GM10266 (cell line): ENCODE data around the gene CENPB.
"Not testable (repeated sequence)": the region's sequence is repeated elsewhere in the genome, so short reads cannot be mapped to it uniquely, and the experiment has no call there.

ENCODE experiments used
- DNase-seq: peaks from one replicate; pipeline ENCODE4 v3.0.0; 2012; ENCODE audit errors: extremely low spot score
- CTCF ChIP-seq: IDR thresholded peaks from 2 replicates; pipeline ENCODE4 v1.5.1; 2012; ENCODE audit warnings: mild to moderate bottlenecking, low read depth; ENCODE audit not compliant: control insufficient read depth, insufficient read depth; ENCODE audit errors: missing control alignments

The CENPB gene

DNA sequence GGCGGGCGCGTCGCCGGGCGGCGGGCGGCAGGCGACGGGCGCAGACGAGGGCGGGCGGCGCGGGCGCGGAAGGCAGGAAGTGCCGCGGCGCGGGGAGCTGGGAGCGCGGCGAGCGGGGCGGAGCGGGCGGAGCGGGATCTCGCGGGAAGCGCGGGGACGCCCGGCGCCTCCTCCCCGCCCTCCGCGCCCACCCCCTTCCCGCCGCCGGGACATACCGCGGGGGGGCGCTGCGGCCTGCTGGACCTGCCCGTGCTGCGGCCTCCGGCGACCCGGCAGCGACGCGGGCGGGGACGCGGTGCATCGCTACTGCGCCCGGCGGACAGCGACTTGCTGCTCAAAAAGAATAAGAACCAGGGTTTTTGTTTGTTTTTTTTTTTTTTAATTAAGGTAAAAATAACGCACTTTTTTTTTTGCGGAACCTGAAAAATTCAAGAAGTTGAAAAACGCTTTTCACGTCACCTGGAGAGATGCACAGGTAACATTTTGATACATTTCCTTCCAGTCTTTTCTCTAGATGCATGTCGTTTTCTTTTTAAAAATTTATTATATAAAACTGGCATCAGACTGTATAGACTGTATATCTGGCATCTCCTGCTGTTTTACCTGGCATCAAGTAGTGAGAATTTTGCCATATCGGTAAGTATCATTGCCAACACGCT is at the start of gene CENPB:
CENPB (minus strand) TSS at position 76 of the 659 bp plus-strand sequence. CDS start 257 bp downstream, outside the sequence.
- TF ChIP-seq CTCF, result peak; percentile 75
- DNase-seq, result peak; percentile 99

DNA sequence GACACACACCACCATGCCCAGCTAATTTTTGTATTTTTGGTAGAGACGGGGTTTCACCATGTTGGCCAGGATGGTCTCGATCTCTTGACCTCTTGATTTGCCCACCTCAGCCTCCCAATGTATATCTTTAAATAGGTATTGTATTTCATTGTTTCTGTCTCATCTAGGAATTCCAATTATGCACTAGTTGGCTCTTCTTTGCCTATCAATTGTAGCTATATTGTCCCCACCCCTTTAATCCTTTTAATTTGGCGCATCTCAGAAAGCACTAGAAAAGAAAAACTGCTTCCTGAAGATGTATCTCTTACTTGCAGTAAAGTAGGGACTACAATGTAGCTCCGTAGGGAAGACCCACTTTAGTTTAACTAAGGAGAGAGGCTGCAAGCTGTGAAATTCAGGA is 49.6 kb upstream of the CENPB start:
- no peak for DNase-seq
- TF ChIP-seq CTCF, result no peak

DNA sequence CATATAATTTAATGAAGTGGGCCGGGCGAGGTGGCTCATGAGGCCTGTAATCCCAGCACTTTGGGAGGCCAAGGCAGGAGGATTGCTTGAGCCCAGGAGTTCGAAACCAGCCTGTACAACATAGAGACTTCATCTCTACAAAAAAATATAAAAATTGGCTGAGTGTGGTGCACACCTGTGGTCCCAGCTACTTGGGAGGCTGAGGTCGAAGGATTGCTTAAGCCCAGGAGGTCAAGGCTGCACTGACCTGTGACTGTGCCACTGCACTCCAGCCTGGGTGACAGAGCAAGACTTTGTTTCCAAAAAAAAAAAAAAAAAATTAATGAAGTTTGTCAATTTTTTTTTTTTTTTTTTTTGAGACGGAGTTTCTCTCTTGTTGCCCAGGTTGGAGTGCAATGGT is 43.4 kb upstream of the CENPB start:
- not testable (repeated sequence) for DNase-seq

DNA sequence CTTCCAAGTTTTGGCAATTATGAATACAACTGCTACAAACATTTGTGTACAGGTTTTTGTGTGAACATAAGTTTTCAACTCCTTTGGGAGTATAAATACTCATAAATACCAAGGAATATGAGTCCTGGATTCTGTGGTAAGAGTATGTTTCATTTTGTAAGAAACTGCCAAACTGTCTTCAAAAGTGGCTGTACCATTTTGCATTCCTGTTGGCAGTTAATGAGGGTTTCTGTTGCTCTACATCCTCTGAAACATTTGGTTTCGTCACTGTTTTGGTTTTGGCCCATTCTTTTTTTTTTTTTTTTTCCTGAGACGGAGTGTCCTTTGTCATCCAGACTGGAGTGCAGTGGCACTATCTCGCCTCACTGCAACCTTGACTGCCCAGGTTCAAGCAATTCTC is 42.3 kb upstream of the CENPB start:
- no peak for TF ChIP-seq CTCF
- DNase-seq, result no peak

GRCh38 chr20:3826420-3826819 is 39.9 kb upstream of the CENPB start:
- DNase-seq, result no peak
- no peak for TF ChIP-seq CTCF

GRCh38 chr20:3825526-3825925 is 39.0 kb upstream of the CENPB start:
- TF ChIP-seq CTCF, result no peak

GRCh38 chr20:3823881-3824280 is 37.3 kb upstream of the CENPB start:
- no peak for DNase-seq
- no peak for TF ChIP-seq CTCF

More at GRCh38 chr20:3825526-3825925, 39.0 kb upstream of the CENPB start:
- DNase-seq, result no peak

GRCh38 chr20:3821996-3822395 is 35.5 kb upstream of the CENPB start:
- TF ChIP-seq CTCF, result no peak
- no peak for DNase-seq
